NCI-H526 (cell line): Measurements from ENCODE around the gene PRR33.

Source experiments
- DNase-seq, 2 experiments: peaks; one replicate each; lab custom pipeline; 2025; lab: John Stamatoyannopoulos, UW

The PRR33 gene

DNA sequence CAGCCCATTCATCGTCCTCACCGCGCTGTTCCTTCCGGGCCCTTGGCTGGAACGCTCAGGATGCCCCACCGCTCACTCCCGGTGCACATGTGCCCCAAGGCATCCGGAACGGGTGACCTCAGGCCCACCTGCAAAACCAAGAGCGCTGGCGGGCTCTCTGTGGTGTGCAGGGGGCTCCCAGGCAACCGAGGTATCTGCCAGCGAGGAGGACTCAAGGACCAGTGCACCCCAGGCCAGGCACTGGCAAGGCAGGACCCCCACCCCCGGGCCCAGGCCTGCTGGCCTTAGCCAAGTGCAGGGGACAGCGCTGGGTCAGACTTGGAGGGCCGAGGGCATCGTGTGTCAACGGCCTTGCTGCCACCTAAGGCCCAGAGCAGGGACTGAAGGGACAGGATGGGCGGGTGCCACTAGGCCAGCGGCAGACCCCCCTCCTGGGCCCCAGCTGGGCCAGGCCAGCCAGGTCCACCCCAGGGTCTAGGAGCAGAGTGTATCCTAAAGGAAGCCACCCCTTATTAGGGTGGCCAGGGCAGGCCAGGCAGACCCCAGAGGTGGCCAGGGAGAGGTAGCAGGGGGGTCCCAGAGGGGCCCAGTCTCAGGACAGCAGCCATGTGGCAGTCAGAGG lies 36.3 kb upstream of the PRR33 start:
- no peak for DNase-seq

- DNase-seq: no peak
Measured at GRCh38 chr11:1927026-1927847, 35.5 kb upstream of the PRR33 start.

DNA sequence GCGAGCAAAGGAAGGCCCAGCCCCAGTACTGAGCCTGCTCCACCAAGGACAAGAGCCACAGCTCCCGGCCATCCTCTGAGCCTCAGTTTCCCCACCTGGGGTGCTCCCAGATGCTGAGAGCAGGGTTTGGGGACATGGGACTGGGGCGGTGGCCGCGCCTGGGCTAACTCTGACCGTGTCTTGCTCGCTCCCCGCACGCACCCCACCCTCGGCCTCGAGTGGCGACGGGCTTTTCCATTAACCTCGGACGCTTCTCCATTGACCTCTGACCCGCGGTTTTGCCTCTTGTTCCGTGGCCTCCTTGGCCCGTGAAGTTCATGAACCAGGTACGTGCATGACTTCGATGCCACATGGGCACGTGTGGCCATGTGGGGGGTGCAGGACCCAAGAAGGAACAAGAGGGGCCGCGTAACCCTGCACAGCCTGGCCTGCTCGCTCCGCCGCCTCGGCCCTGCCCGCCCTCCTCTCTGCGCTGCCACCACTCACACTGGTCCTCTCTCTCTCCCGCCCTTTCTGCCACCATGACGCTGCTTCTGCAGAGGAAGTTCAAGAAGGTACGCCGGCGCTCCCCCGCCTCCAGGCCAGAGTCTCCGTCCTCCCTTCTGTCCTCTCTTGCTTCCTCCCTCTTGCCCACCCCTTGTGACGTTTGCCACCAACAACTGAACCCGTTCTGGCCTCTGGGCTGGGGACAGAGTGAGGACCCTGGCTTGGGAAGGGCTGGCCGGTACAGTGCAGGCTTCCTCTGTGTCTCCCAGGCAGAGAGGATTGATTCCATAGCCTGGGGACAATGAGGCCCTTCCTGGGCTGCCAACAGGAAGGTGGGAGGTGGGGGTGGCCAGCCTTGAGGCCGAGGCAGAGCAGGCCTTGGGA lies 34.7 kb upstream of the PRR33 start:
- no peak for DNase-seq

DNA sequence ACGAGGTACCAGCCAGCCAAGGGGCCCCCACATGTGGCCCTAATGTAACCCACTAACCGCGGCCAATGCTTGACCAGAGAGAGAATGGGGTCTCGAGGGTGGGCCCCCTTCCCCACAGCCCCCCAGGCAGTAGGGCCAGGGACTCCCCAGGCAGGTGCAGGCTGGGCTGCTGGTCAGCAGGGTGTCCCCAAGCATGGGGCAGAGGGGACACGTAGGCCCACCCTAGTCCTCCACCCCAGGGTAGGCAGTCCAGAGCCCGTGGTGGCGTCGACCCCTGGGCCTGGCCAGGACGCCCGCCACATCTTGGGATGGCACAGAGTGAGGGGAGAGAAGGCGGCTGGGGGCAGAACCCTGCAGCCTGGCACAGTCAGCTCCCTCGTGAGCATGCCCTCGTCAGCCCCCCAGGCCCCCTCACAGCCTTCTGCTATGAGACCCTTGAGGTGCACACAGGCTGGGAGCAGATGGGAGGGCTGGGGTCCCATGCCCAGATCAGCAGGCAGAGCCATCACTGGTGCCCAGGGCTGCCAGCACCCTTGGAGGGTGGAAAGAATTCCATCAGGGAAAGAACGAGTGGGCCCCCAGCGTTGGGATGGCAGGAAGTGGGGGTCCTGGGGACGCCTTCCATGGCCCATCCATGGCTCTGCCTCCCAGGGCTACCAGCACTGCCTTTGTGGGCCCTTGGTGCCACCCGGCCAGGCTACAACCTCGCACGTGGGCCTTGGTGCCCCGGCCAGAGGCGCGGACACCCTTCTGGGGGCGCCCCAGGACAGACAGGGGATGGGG lies 33.9 kb upstream of the PRR33 start:
- no peak for DNase-seq

DNA sequence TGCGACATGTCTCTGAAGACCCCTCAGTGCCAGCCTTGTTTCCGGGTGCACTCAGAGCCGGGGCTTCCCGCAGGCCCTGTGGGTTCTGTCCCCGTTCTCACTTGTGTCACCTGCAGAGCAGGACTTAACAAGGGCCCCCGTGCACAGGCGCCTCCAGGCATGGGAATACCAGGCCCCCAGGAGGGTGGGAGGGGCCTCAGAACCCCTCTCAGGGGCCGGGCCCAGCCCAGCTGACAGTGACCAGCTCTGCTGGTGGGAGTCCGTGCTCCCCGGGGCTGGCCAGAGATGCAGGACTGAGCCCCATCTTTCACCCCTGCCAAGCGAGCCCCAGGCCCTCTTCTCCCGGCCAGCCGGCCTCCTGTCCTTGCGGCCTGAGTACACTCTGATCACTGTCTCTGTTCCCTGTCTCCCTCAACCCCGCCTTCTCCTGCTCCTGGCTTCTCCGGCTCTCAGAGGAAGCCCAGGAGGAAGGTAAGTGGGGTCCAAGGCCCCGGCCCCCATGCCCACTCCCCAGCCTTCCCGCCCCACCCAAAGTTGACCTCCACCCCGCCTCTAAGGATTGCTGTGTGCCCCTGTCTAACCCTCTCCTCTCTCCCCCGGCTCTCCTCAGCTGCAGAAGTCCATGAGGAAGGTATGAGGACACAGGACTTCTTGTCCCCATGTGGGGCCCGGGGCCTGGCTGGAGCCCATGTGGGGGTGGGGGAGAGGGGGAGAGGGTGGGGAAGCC lies 33.1 kb upstream of the PRR33 start:
- DNase-seq: no peak

- no peak for DNase-seq
Measured at GRCh38 chr11:1924181-1924580, 32.5 kb upstream of the PRR33 start.

DNA sequence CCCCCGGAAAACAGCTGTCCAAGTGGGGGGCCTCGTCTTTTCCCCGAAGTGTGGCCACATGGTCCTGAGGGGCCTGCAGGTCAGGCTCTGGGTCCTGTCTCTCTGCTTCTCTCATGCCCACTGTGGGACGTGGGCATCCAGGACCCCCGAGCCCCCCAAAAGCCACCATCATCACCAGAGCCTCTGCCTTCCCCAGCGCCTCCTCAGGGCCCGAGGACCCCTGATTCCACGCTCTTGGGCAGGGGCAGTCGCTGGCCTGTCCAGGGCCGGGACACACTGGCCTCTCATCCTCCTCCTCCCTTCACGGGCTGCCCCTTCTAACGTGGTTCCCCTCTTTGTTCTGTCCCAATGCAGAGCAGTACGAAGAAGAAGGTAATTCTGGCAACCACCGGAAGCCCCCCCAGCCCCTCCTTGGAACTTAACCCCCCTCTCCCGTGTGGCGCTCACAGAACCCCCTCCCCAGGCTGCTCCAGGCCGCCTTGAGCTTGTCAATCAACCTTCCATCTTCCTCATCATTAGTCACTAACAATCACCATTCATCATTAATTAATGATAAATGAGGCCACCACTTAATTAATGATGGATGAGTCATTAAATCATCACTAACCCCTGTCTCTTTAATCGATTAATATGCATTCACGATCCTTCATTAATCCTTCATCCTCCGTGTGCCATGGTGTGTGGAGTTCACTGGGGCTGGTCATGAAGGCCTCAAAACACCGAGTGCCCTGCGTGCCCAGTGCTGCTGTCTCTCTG lies 31.7 kb upstream of the PRR33 start:
- DNase-seq: no peak

DNA sequence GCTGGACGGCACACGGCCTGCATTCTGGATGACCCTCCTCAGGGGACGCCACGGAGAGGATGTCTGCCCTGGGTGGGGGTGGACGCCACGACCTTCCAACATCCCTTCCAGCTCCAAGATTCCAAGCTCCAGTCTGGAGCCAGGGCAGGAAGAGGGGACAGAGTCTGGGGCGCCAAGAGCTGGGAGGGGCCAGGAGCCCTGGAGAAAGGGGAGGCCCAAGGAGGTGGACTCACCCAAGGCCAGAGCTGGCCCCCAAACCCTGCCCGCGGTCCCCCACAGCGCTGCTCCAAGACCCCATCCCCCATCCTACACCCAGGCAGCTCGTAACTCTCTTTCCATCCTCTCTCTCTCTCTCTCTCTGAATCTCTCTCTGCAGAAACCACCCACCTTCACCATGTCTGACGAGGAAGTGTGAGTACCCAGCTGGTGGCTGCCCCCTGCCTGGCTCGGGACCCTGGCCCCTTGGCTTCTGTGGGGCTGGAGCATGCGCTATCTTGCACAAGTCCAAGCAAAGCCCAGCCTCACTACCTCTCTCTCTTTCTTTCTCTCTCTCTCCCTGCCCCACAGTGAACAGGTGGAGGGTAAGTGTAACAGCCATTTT lies 30.9 kb upstream of the PRR33 start:
- DNase-seq: no peak

GRCh38 chr11:1921574-1922141 lies 30.0 kb upstream of the PRR33 start:
- DNase-seq: no peak

GRCh38 chr11:1920909-1921573 lies 29.3 kb upstream of the PRR33 start:
- peak in 1 of 2 experiments; percentile 43 for DNase-seq

DNA sequence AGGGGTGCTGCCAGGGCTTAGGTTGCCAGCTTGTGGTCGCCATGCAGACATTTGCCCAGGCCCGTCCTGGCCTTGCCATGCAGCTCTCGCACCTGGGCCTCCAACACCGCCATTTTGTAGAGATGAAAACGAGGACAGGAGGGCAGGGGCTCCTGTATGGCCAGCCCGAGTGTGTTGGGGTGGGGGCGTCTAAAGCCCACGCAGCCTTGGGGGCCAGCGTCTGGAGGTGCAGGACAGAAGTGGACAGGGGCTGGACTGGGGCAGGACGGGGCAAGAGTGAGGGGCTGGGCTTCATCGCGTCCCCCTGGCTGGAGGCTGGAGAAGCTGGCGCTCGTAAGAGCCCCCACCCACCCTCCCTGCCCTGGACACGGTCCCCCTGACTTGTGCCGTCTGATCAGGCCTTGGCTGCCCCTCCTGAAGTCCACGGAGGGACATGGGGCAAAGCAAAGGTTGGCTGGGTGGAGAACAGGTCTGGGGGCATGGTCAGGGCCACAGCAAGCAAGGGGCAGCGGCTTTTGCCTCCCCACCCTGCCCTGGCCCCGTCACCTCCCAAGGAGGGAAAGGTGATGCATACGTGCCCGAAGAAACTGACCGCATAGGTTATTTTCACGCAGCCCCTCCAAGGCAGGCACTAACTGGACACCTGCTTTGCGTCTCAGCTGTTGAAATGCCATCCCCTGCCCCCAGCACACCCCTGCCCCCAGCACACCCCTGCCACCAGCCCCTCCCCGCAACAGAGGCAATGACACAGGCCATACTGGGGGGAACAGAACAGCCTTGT lies 28.6 kb upstream of the PRR33 start:
- DNase-seq: no peak

DNA sequence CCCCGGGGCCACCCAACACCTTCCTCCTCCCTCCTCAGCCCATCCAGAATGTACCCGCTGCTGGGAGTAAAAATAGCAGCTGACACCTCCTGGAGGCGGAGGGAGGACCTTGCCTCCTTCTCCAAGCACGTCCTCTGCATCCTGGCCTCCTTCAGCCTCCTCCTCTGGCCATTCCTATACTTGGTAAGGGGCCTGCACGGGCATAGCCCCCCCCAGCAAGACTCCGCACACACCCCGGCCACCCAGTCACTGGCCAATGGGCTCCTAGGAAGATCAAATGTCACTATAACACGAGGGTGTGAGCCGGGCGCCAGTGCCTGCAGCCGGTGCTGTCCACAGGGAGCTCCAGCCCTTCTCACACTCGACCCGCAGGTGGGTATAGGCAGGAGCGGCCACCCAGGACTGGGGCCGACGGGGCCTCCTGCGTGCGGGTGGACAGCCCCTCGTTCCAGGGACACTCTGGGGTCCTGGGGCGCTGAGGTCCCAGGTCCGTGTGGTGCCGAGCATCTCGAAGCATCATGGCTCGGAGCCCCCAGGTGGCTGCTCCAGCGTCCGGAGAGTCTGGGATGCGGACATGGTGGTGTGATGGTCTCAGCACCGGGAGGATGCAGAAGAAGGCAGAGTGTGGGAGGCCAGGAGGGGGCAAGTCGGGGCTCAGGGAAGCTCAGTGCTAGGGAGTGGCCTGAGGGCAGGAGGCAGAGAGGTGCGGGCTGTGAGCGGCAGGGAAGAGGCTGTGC lies 27.9 kb upstream of the PRR33 start, which contains the start of gene TNNT3:
Gene TNNT3, plus strand, starts transcription at position 313 of the 737 bp plus-strand sequence. CDS start 3,172 bp downstream, outside the sequence.
- DNase-seq: no peak

- DNase-seq: no peak
Measured at GRCh38 chr11:1918436-1919315, 27.0 kb upstream of the PRR33 start.

DNA sequence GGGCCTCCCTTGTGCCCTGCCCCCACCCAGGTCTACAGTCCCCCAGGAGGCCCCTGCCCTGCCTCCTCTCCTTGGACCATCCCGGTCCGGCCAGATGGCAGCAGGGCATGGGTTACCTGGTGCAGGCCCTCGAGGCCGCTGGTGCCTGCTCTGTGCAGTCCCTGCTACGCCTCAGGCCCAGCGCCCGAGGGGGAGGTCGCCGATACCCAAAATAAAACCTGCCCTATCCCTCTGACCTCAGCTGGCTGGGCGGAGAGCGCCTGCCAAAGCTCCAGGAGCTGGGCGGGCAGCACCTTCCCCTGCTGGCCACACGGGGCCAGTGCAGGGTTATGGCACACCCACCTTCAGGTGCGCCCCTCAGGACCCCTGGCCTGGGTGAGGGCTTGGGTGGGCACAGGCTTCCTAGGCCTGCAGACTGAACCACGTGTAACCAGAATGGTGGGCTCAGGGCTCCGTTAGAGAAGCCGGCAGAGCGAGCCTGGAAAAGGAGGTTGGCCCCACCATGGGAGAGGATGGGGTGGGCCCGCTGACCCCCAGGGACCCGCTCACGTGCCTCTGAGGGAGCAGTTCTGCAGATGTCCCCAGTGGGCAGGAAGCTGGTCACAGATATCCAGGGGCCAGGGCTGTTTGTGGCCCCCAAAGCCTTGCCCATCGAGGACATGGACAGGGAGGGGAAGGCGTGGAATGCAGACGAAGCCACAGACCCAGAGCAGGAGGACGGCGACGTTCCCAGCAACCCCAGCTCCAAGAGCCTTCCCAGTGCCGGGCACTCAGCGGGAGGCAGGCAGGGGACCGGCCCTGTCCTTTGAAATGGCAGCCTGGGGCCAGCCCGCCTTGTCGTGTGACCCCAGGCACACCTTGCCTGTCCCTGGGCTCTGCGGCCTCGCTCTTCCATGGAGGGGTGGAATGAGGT lies 26.1 kb upstream of the PRR33 start:
- no peak for DNase-seq

DNA sequence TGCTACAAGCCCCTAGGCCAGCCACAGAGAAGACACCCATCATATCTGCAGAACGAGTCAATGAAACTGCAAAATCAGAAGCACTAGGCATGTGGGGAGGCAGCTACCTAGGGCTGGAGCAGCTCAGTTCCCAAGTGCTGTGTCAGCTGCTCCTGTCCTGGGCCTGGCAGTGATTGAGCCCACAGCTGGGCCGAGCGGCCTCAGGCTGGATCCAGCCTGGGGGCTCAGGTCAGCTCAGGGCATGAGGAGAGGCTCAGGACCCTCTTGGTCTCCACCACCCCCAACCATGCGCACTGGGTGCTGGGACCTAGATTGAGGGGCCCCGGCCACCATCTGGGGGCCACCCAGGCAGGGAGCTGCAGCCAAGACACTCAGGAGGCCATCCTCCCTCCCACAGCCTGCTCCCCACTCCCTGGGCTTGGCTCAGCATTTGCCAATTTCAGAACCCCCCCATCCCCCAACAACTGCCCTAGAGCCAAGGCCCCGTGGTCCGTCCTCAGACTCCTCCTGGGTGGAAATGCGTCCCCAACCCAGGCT lies 25.4 kb upstream of the PRR33 start:
- DNase-seq: no peak
